Psoas muscle (tissue), 8 donors: ENCODE measurements around the gene SATL1. TPM values are rescaled to one million over a fixed set of nuclear protein-coding genes. Genes with fewer than 3 reads are reported as not detected.

Experiments used
- ATAC-seq, 4 donors: fragments of 200-7000 bp; cut with Tn5 transposase; one replicate each; pipeline ENCODE4 v1.9.1; 2020; ENCODE audit warnings: moderate library complexity in 3 of 4, mild to moderate bottlenecking in 2 of 4
- DNase-seq, 2 donors: peaks; one replicate each; pipeline ENCODE4 v3.0.0-alpha.2; 2020
- H3K27ac ChIP-seq: fragments of 200-600 bp; one replicate; pipeline ENCODE4 v1.8.0; 2022
- H3K27me3 ChIP-seq, 3 donors: fragments of 200-600 bp in 1 of 3; one replicate each; pipeline versions ENCODE4 v1.6.1 to v1.8.0; 2013 to 2022; ENCODE audit warnings: low read length in 2 of 3, mild to moderate bottlenecking in 2 of 3, moderate library complexity in 1 of 3; ENCODE audit not compliant: insufficient read depth in 3 of 3
- H3K36me3 ChIP-seq, 2 donors: fragments of 200-600 bp in 1 of 2; one replicate each; pipeline versions ENCODE4 v1.6.1 to v1.8.0; 2013 to 2022; ENCODE audit warnings: low read depth in 1 of 2, mild to moderate bottlenecking in 1 of 2, moderate library complexity in 1 of 2; ENCODE audit not compliant: insufficient read depth in 1 of 2
- H3K4me1 ChIP-seq: fragments of 200-600 bp; one replicate; pipeline ENCODE4 v1.8.0; 2022
- H3K4me3 ChIP-seq: fragments of 200-600 bp; one replicate; pipeline ENCODE4 v1.8.0; 2022; ENCODE audit warnings: mild to moderate bottlenecking
- H3K9me3 ChIP-seq: fragments of 200-600 bp; one replicate; pipeline ENCODE4 v1.8.0; 2022
- CTCF ChIP-seq: fragments of 200-600 bp; IDR thresholded peaks from one replicate; pipeline ENCODE4 v1.8.0; 2022; ENCODE audit warnings: antibody characterized with exemption
- WGBS, 3 donors: extraction: QIAGEN DNeasy Blood & Tissue Kit; methylation state at CpG; one replicate each; pipeline versions ENCODE4 v1.1.6 to v1.1.7; 2013; 5-methylcytosine and 5-hydroxymethylcytosine counted together
- intact Hi-C, 2 donors: fragments of 100-400 bp; cut with DNase I; formaldehyde crosslinking; loops; one replicate each; pipeline versions ENCODE4 v1.11.0 to v1.14.2; 2022
- polyA plus RNA-seq, 3 donors: library from polyadenylated mRNA; stranded (reverse); fragments of 200-250 nt; gene quantifications; one replicate each; pipeline ENCODE4 v1.2.3, GENCODE V29; 2013
- total RNA-seq, 4 donors: library from RNA; stranded (reverse); fragmentation: NEBNext Ultra II Directional in 2 of 4; extraction: Animal tissue kit (Norgen Biotek cat#: 25700) in 2 of 4; gene quantifications; one replicate each; pipeline versions ENCODE4 v1.2.1 to v1.2.4, GENCODE V29; 2021 to 2023
- donor health status: healthy with polysubstance abuse.
- donor health status: DM: no; HTN: no; CAD: no; lungs with moderate emphysema.
- donor health status: Bipolar disorder and iron deficiency.
- donor health status: healthy.
- donor health status: DM: yes; HTN: yes; CAD: no.
- donor health status: DM: no; HTN: no; CAD: no.
- donor health status: DM: no; HTN: no; CAD: no.
- donor health status: DM: yes; HTN: yes; CAD: no.

SATL1 gene
- total and polyA plus RNA-seq, 7 donors: not detected

- TF ChIP-seq CTCF: no peak
- Histone ChIP-seq H3K4me1 (no peaks in the 10 kb centered on the region), H3K27me3 (peaks cover 0 to 11% (median 0%) of the 10 kb centered on the region in 3 donors), H3K27ac (no peak overlapping the region), H3K36me3 (no peaks in the 10 kb centered on the region), H3K9me3 (no peaks in the 10 kb centered on the region), H3K4me3 (no peak overlapping the region)
- intact Hi-C loops: no loop called here
- ATAC-seq: no peak
- WGBS, 3 donors: 90 to 93% (median 92%) methylated on average over 7 to 8 of the region's 8 CpGs
- DNase-seq: peak in 1 of 2 donors; percentile 26
These were observed 40.1 kb downstream of the SATL1 start for GRCh38 chrX:85203461-85203970.

- H3K27me3 ChIP-seq: no peaks in the 10 kb centered on the region
- intact Hi-C loops: no loop called here
- peaks cover 3% of the 10 kb centered on the region for H3K9me3 ChIP-seq
- WGBS, 3 donors: 0 to 89% (median 51%) methylated on average over 1 of the region's 1 CpG
- H3K4me1 ChIP-seq: no peaks in the 10 kb centered on the region
- no peak overlapping the region for H3K27ac ChIP-seq
- no peak overlapping the region for H3K4me3 ChIP-seq
- no peak for ATAC-seq
- no peaks in the 10 kb centered on the region for H3K36me3 ChIP-seq
- TF ChIP-seq CTCF: no peak
- DNase-seq: no peak
These were observed 47.3 kb downstream of the SATL1 start for GRCh38 chrX:85196319-85196718.

- Histone ChIP-seq H3K9me3 (no peaks in the 10 kb centered on the region), H3K27ac (no peak overlapping the region), H3K36me3 (no peaks in the 10 kb centered on the region), H3K4me1 (no peaks in the 10 kb centered on the region), H3K4me3 (no peak overlapping the region), H3K27me3 (no peaks in the 10 kb centered on the region)
- intact Hi-C loops: no loop called here
- 66 to 78% (median 77%) methylated on average over 5 of the region's 5 CpGs for WGBS, 3 donors
- no peak for TF ChIP-seq CTCF
- ATAC-seq (no peak), DNase-seq (peak in 1 of 2 donors; percentile 19)
These were observed 83.9 kb downstream of the SATL1 start for GRCh38 chrX:85159644-85160043.

GRCh38 chrX:85140964-85141363, 102.6 kb downstream of the SATL1 start:
- ATAC-seq (no peak), DNase-seq (no peak)
- H3K4me1 ChIP-seq: peaks cover 5% of the 10 kb centered on the region
- no peak overlapping the region for H3K27ac ChIP-seq
- no peak overlapping the region for H3K4me3 ChIP-seq
- no peak for TF ChIP-seq CTCF
- intact Hi-C loops: no loop called here
- WGBS, 3 donors: 79 to 97% (median 85%) methylated on average over 1 of the region's 1 CpG
- peaks cover 0 to 8% (median 0%) of the 10 kb centered on the region in 3 donors for H3K27me3 ChIP-seq
- no peaks in the 10 kb centered on the region for H3K36me3 ChIP-seq
- H3K9me3 ChIP-seq: no peaks in the 10 kb centered on the region

- H3K4me1 ChIP-seq: peaks cover 5% of the 10 kb centered on the region
- no peak for TF ChIP-seq CTCF
- intact Hi-C loops: no loop called here
- no peak overlapping the region for H3K4me3 ChIP-seq
- H3K9me3 ChIP-seq: no peaks in the 10 kb centered on the region
- WGBS, 3 donors: 68 to 100% (median 75%) methylated on average over 1 of the region's 1 CpG
- ATAC-seq (no peak), DNase-seq (no peak)
- no peak overlapping the region for H3K27ac ChIP-seq
- peaks cover 0 to 11% (median 0%) of the 10 kb centered on the region in 3 donors for H3K27me3 ChIP-seq
- no peaks in the 10 kb centered on the region for H3K36me3 ChIP-seq
These were observed 104.2 kb downstream of the SATL1 start for GRCh38 chrX:85139422-85139821.
